IPS-11a (cell line): Measurements from ENCODE around the gene SAE1.

ENCODE experiments used
- H3K4me3 ChIP-seq: one replicate; pipeline ENCODE4 v1.5.1; 2013; ENCODE audit warnings: low read depth, low read length, control low read depth

Gene SAE1

GRCh38 chr19:47258895-47259555 is 128.4 kb downstream of the SAE1 start:
- H3K4me3 ChIP-seq: no peak overlapping the region
